Neural cell (in vitro differentiated cells): Measurements from ENCODE around the gene KDM8. TPM values are rescaled to one million over a fixed set of nuclear protein-coding genes. Genes with fewer than 3 reads are reported as not detected.
"Not testable (repeated sequence)": the region's sequence is repeated elsewhere in the genome, so short reads cannot be mapped to it uniquely, and the experiment has no call there.

Experiments
- H2AFZ ChIP-seq: fragments of 200-600, 300-800 bp; sonication (generic), shearing (Covaris generic); 2 replicates; pipeline ENCODE4 v1.6.0; 2014; ENCODE audit warnings: low read depth, mild to moderate bottlenecking, antibody characterized with exemption, low read length, moderate library complexity
- H3F3A ChIP-seq: fragments of 200-600 bp; shearing (Covaris generic); 2 replicates; pipeline ENCODE4 v1.6.1; 2016; ENCODE audit warnings: mild to moderate bottlenecking, moderate library complexity, mixed read lengths, antibody characterized with exemption, low read length; ENCODE audit not compliant: insufficient read depth, poor library complexity, severe bottlenecking
- H3K27ac ChIP-seq: fragments of 200-600, 300-800 bp; sonication (generic), shearing (Covaris generic); 2 replicates; pipeline ENCODE4 v1.5.1; 2014; ENCODE audit warnings: mild to moderate bottlenecking, low read length, moderate library complexity
- H3K27me3 ChIP-seq: fragments of 300-800, 200-600 bp; sonication (generic), shearing (Covaris generic); 2 replicates; pipeline ENCODE4 v1.6.0; 2014; ENCODE audit warnings: mild to moderate bottlenecking, low read depth, low read length, moderate library complexity; ENCODE audit not compliant: insufficient read depth
- H3K36me3 ChIP-seq: fragments of 300-800, 200-600 bp; sonication (generic), shearing (Covaris generic); 2 replicates; pipeline ENCODE4 v1.5.1; 2014; ENCODE audit warnings: mild to moderate bottlenecking, antibody characterized with exemption, low read length, moderate library complexity; ENCODE audit not compliant: insufficient read depth
- H3K4me2 ChIP-seq: fragments of 300-800, 200-600 bp; sonication (generic), shearing (Covaris generic); 2 replicates; pipeline ENCODE4 v1.6.0; 2014; ENCODE audit warnings: mild to moderate bottlenecking, low read length
- H3K4me3 ChIP-seq: fragments of 300-800, 200-600 bp; sonication (generic), shearing (Covaris generic); 2 replicates; pipeline ENCODE4 v1.5.1; 2014; ENCODE audit warnings: mild to moderate bottlenecking, low read length, moderate library complexity
- H3K79me2 ChIP-seq: fragments of 200-600 bp; shearing (Covaris generic); replicated peaks from 2 replicates; pipeline ENCODE4 v1.6.0; 2014; ENCODE audit warnings: mild to moderate bottlenecking, low read length, moderate library complexity; ENCODE audit not compliant: insufficient read depth
- H3K9ac ChIP-seq: fragments of 300-800, 200-600 bp; sonication (generic), shearing (Covaris generic); 2 replicates; pipeline ENCODE4 v1.6.1; 2016; ENCODE audit warnings: mild to moderate bottlenecking, low read length, mixed read lengths
- H3K9me2 ChIP-seq: fragments of 200-600 bp; shearing (Covaris generic); 2 replicates; pipeline ENCODE4 v1.6.1; 2016; ENCODE audit warnings: mild to moderate bottlenecking, low read length, mixed read lengths; ENCODE audit not compliant: insufficient read depth
- H3K9me3 ChIP-seq: fragments of 200-600, 300-800 bp; sonication (generic), shearing (Covaris generic); 2 replicates; pipeline ENCODE4 v1.6.1; 2016; ENCODE audit warnings: mild to moderate bottlenecking, mixed run types, low read length, moderate library complexity, mixed read lengths
- H4K20me1 ChIP-seq: fragments of 200-600 bp; shearing (Covaris generic); 2 replicates; pipeline ENCODE4 v1.6.1; 2016; ENCODE audit warnings: mild to moderate bottlenecking, mixed run types; ENCODE audit not compliant: insufficient read depth
- CTCF ChIP-seq: fragments of 450-650 bp; IDR thresholded peaks from 2 replicates; pipeline ENCODE4 v1.5.1; 2014; ENCODE audit warnings: antibody characterized with exemption, mild to moderate bottlenecking, moderate library complexity; ENCODE audit not compliant: poor library complexity, severe bottlenecking
- EP300 ChIP-seq: fragments of 450-650 bp; conservative IDR thresholded peaks from 2 replicates; pipeline ENCODE4 v1.6.1; 2014; ENCODE audit warnings: antibody characterized with exemption, mild to moderate bottlenecking, moderate library complexity; ENCODE audit not compliant: poor library complexity, severe bottlenecking
- EZH2 ChIP-seq: fragments of 200-600, 300-800 bp; shearing (Covaris generic), sonication (generic); IDR thresholded peaks from 2 replicates; pipeline ENCODE4 v1.6.1; 2014; ENCODE audit warnings: antibody characterized with exemption, low read length, borderline replicate concordance, mild to moderate bottlenecking; ENCODE audit not compliant: insufficient read depth, poor library complexity, severe bottlenecking
- MXI1 ChIP-seq: fragments of 450-650 bp; conservative IDR thresholded peaks from 2 replicates; pipeline ENCODE4 v1.6.1; 2014; ENCODE audit warnings: antibody characterized with exemption, mild to moderate bottlenecking; ENCODE audit not compliant: poor library complexity, severe bottlenecking
- POLR2AphosphoS5 ChIP-seq: IDR thresholded peaks from 2 replicates; pipeline ENCODE4 v1.6.1; 2012
- RAD21 ChIP-seq: fragments of 450-650 bp; conservative IDR thresholded peaks from 2 replicates; pipeline ENCODE4 v1.6.1; 2014; ENCODE audit warnings: antibody characterized with exemption, mild to moderate bottlenecking, moderate library complexity
- REST ChIP-seq: IDR thresholded peaks from 2 replicates; pipeline ENCODE4 v1.6.1; 2012; ENCODE audit warnings: borderline replicate concordance
- SMC3 ChIP-seq: fragments of 450-650 bp; conservative IDR thresholded peaks from 2 replicates; pipeline ENCODE4 v1.6.1; 2014; ENCODE audit warnings: antibody characterized with exemption, mild to moderate bottlenecking, moderate library complexity; ENCODE audit not compliant: poor library complexity
- polyA plus RNA-seq: library from polyadenylated mRNA; depleted of rRNA; stranded (reverse); fragments of >200 nt; gene quantifications from 2 replicates; pipeline ENCODE4 v1.2.3, GENCODE V29; 2014

The KDM8 gene
- polyA plus RNA-seq, 1 donor from 2014 or later: 4.0 TPM

GRCh38 chr16:27205423-27206065 is 2.2 kb downstream of the KDM8 start:
- Histone ChIP-seq H2AFZ (no peak overlapping the region), H3K9me2 (no peaks in the 10 kb centered on the region), H4K20me1 (no peaks in the 10 kb centered on the region), H3K79me2 (peaks cover 4% of the 10 kb centered on the region), H3K9me3 (no peaks in the 10 kb centered on the region), H3K4me3 (no peak overlapping the region), H3K36me3 (no peaks in the 10 kb centered on the region), H3K27me3 (no peaks in the 10 kb centered on the region), H3K9ac (no peak overlapping the region), H3K4me2 (no peak overlapping the region), H3F3A (no peaks in the 10 kb centered on the region), H3K27ac (no peak overlapping the region)
- TF ChIP-seq REST (no peak), POLR2AphosphoS5 (no peak), EZH2 (no peak), SMC3 (no peak), CTCF (no peak), EP300 (no peak), RAD21 (no peak), MXI1 (no peak)

- not testable (repeated sequence) for H3K9me2 ChIP-seq, H3K27me3 ChIP-seq, H3K27ac ChIP-seq, H3K4me2 ChIP-seq, H2AFZ ChIP-seq, H4K20me1 ChIP-seq, H3K9ac ChIP-seq, H3K9me3 ChIP-seq, H3F3A ChIP-seq, H3K4me3 ChIP-seq, H3K79me2 ChIP-seq, H3K36me3 ChIP-seq
Measured at GRCh38 chr16:27207121-27207520, 3.8 kb downstream of the KDM8 start.

- Histone ChIP-seq H4K20me1 (no peaks in the 10 kb centered on the region), H2AFZ (no peak overlapping the region), H3K79me2 (peaks cover 4% of the 10 kb centered on the region), H3F3A (no peaks in the 10 kb centered on the region), H3K9ac (no peak overlapping the region), H3K36me3 (no peaks in the 10 kb centered on the region), H3K4me2 (no peak overlapping the region), H3K9me3 (no peaks in the 10 kb centered on the region), H3K27ac (no peak overlapping the region), H3K27me3 (no peaks in the 10 kb centered on the region), H3K4me3 (no peak overlapping the region), H3K9me2 (no peaks in the 10 kb centered on the region)
- TF ChIP-seq EP300: no peak
Measured at GRCh38 chr16:27208081-27208680, 4.9 kb downstream of the KDM8 start.
